Measurements from ENCODE around the gene SH3PXD2A.
"Not testable (repeated sequence)": the region's sequence is repeated elsewhere in the genome, so short reads cannot be mapped to it uniquely, and the experiment has no call there.

SH3PXD2A gene

GRCh38 chr10:103637927-103638557, 217.3 kb downstream of the SH3PXD2A start:
- DNase-seq, result no peak

- no peak for DNase-seq
Observed at GRCh38 chr10:103637011-103637410, 218.4 kb downstream of the SH3PXD2A start.

- DNase-seq, result no peak
Observed at GRCh38 chr10:103636492-103636891, 218.9 kb downstream of the SH3PXD2A start.

- no peak for DNase-seq
Observed at GRCh38 chr10:103635580-103635979, 219.8 kb downstream of the SH3PXD2A start.

- no peak for DNase-seq
Observed at GRCh38 chr10:103633846-103634245, 221.5 kb downstream of the SH3PXD2A start.

- not testable (repeated sequence) for DNase-seq
Observed at GRCh38 chr10:103632871-103633270, 222.5 kb downstream of the SH3PXD2A start.

GRCh38 chr10:103632247-103632642, 223.1 kb downstream of the SH3PXD2A start:
- no peak for DNase-seq

- DNase-seq, result no peak
Observed at GRCh38 chr10:103630156-103630555, 225.2 kb downstream of the SH3PXD2A start.

GRCh38 chr10:103629581-103629980, 225.8 kb downstream of the SH3PXD2A start:
- DNase-seq, result no peak

GRCh38 chr10:103627893-103628292, 227.5 kb downstream of the SH3PXD2A start:
- DNase-seq, result no peak

- DNase-seq, result no peak
Observed at GRCh38 chr10:103627111-103627892, 228.1 kb downstream of the SH3PXD2A start.

- DNase-seq, result no peak
Observed at GRCh38 chr10:103626178-103626577, 229.2 kb downstream of the SH3PXD2A start.

- no peak for DNase-seq
Observed at GRCh38 chr10:103622935-103623574, 232.3 kb downstream of the SH3PXD2A start.

GRCh38 chr10:103622286-103622685, 233.1 kb downstream of the SH3PXD2A start:
- no peak for DNase-seq

GRCh38 chr10:103621783-103622125, 233.6 kb downstream of the SH3PXD2A start:
- no peak for DNase-seq

GRCh38 chr10:103620891-103621782, 234.2 kb downstream of the SH3PXD2A start:
- no peak for DNase-seq

- no peak for DNase-seq
Observed at GRCh38 chr10:103620352-103620740, 235.0 kb downstream of the SH3PXD2A start.

- DNase-seq, result no peak
Observed at GRCh38 chr10:103619424-103620351, 235.7 kb downstream of the SH3PXD2A start.

- DNase-seq, result no peak
Observed at GRCh38 chr10:103618575-103619423, 236.6 kb downstream of the SH3PXD2A start.

- no peak for DNase-seq
Observed at GRCh38 chr10:103617602-103618385, 237.6 kb downstream of the SH3PXD2A start.

Measured in activated CD4-positive, alpha-beta T cell treated with anti-CD3 and anti-CD28 coated beads for 4 hours (primary cell).